SKM-1 treated with dmso at 0.1 percent for 144 hours (cell line): Measurements from ENCODE around the gene RORC.
"Not testable (repeated sequence)": the region's sequence is repeated elsewhere in the genome, so short reads cannot be mapped to it uniquely, and the experiment has no call there.

Experiments
- DNase-seq: peaks from one replicate; lab custom pipeline; 2025; ENCODE audit not compliant: unreplicated experiment; lab: John Stamatoyannopoulos, UW

The RORC gene

GRCh38 chr1:151807131-151807530 is 24.5 kb downstream of the RORC start:
- DNase-seq, result no peak

DNA sequence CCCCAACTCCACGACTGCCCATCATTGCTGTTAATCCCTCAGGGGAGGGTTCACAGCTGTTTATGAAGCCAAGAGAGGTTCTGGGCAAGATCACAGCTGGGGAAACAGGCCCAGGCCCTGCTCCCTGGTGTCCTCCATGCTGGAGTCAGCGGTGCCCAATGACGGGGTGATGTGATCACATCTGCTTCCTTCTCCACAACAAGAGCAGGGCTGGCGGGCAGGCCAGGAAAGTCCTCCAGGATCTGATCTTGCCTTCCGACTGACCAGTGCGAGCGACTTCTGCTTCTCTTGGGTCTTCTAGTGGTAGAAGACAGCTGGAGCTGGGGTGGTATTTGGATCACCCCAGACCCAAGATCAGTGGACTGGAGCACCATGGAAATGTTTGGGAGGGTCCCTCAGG is 25.4 kb downstream of the RORC start:
- DNase-seq, result no peak

GRCh38 chr1:151805066-151805820 is 26.4 kb downstream of the RORC start, which contains the start of gene LINGO4:
Gene LINGO4, minus strand, starts transcription at chr1:151805419. Its CDS starts 2,715 bp downstream, at chr1:151802704.
- no peak for DNase-seq

DNA sequence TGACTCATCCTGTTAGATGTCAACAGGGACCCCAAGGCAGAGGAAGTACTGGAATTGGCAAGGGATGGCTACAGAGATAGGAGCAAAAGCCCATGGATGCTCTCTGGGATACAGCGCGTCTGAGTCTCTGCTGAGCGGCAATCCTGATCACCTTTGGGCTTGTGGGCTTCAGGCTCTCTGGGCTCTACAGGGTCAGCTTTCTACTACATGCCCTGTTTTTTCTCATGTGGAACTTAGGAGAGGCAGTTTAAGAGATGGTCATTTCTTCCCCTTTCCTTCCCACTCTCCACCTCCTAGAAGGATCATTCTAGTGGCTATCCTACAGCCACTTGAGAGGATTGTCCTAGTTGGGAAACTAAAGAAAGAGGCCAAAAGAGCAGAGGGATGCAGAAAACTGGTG is 27.7 kb downstream of the RORC start:
- no peak for DNase-seq

- DNase-seq, result no peak
Observed at GRCh38 chr1:151803164-151803563, 28.4 kb downstream of the RORC start.

DNA sequence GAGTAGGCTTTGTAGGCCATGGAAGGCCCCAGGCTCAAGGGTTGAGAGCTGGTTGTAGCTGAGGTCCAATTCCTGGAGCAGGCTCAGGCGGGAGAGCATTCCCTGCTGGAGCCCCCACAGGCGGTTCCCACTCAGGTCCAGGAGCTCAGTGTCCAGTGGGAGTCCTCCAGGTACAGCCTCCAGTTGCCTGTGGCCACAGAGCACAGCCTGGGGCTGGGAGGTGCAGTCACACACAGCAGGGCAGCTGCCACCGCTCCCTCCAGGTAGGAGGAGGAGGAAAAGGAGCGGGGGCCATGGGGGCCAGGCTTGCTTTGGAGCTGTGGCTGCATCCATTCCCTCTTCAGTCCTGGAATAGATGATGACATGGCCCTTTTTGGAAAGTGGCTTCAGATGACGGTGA is 29.2 kb downstream of the RORC start:
- no peak for DNase-seq

GRCh38 chr1:151801846-151802245 is 29.8 kb downstream of the RORC start:
- DNase-seq, result no peak

DNA sequence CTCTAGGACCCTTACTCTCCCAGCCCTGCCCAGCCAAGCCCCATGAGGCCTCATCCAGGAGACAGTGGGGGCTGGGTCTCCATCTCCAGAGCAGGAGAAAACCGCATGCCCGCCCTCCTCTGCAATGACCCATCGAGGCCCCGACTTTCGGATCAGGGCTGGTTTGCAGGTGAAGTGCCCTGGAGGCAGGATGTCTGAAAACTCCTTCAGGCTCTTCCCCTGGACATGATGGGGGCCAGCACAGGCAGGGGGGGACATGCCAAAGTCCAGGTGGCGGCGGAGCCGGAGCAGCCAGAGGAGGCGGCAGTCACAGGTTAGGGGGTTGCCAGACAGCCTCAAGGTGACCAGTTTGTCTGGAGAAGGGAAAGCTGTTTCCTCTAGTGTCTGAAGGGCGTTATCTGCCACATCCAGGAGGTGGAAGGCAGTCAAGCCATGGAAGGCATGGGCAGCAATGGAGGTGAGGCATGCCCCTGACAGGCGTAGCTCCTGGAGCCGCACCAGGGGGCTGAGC is 30.2 kb downstream of the RORC start:
- no peak for DNase-seq

DNA sequence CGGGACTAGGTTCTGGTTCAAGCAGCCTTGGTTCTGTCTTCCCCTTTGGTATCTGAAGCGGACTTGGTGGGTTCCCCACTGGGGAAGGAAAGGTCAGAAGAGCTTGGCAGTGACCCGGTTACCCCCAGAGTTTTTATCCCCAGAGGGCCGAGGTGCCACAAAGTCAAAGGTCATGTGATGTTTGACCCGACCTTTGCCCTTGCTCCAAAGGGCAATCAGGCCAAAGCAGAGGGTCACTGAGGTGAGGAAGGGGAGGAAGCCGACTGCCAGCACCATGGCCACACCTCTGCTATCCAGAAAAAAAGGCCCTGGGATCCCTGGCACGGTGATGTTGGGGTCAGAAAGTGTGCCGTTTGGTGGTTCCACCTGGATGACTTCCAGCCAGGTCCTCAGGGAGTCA is 30.8 kb downstream of the RORC start:
- DNase-seq, result no peak

DNA sequence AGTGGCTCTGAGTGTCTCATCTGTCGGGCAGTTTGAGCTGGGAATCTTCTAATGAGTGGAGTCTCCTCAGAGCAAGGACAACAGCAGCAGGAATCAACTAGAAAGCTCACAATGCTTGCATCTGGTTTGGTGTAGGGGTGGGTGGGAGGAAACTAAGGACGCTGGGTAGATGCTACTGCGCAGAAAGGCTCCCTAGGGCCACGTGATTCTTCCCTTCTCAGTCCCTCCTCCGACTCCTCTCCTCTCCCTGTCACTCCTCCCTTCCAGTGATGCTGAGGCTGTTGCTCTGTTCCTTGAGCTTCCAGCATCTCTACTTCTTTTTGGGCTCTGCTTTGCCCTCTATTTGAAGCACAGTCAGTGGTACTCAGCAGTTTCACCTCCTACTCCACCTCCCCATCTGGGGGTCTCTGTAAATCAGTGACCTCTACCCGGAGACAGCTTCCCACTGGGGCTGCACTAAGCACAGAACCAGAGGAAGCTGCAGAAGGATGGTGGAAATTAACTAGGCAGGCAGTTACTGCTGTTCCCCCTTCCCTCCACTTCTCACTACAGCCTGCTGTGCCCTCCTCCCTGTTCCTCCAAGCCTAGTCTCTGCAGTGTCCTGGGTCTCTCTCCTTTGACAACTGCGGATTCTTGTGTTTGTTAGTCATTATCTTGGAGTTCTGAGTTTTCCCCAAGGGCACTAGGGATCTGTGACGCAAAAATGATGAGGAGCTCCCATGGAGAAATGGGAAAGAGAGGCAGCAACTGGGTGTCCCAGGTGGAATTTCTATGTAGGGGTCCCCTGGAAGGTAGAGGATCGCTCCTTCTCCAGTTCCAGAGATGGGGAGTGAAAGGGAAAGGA is 32.2 kb downstream of the RORC start:
- DNase-seq, result no peak

DNA sequence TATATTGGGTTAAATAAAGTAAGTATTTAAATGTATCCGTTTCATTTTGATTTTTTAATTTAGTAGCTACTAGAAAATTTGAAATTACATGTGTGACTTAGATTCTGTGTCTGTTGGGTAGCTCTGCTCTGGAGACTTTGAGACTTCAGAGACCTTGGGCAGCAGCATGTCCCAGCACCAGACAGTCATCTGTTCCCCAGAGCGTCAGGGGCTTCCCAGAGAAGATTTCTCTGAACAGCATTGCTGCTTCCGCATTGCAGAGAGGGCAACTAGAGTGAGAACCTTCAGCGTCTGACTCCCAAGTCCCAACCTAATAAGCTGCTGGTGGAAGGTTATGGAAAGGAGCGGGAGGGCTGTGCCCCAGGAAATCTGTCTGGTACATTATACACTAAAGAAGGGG is 33.0 kb downstream of the RORC start:
- no peak for DNase-seq

DNA sequence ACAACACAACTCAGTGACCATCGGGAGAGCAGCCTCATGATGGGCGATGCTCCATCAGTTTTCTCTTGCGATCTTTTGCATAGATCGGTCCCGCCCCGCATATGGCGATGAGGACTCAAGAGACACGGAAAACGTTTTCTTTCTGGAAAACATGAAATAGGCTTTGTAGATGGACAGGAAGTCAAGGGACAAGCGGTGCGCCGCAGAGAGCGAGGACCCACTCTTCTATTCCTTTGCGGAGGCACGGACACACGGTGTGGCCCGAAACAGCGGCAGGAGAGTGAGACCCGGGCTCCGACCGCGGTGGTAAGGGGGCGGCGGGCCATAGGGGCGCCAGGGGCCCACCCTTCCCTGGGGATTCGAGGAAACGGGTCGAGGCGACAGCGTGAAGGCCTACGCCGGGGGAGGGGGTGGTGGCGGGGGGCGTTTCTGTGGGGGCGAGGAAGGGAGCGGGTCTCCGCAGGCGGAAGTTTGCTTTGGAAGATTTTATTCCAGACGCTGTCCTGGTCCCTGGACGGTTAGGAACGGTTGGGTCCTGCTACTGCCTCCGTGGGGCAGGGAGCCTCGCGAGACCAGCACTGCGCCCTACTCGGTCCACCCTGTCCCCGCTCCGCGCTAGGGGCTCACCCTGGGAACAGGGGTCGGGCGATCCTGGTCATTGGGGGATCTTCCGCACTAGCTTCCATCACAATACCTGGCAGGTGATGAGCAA is 40.5 kb downstream of the RORC start:
- DNase-seq, result no peak

GRCh38 chr1:151790071-151790939 is 41.3 kb downstream of the RORC start, which contains the start of gene TDRKH:
Gene TDRKH, minus strand, starts transcription at chr1:151790500. Its CDS starts 7,478 bp downstream, at chr1:151783022.
- DNase-seq, result peak; percentile 100

GRCh38 chr1:151787689-151788088 is 43.9 kb downstream of the RORC start:
- no peak for DNase-seq

DNA sequence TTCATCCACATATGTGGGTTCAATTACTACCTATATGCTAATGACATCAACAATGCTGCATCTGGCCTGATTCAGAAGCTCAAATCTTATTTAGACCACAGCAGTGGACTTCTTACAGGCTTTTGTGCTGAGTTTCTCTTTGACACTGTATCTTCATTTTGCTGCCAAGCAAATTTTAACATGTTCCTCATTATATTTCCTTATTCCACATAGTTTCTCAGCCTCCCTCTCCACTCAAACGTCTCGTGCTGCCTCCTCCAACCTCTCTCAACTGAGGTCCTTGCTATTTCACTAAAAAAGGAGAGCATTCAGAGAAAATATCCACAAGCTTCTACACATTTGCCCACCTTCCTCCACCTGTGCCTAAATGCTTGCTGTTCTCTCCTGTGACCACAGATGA is 47.8 kb downstream of the RORC start:
- DNase-seq, result no peak

DNA sequence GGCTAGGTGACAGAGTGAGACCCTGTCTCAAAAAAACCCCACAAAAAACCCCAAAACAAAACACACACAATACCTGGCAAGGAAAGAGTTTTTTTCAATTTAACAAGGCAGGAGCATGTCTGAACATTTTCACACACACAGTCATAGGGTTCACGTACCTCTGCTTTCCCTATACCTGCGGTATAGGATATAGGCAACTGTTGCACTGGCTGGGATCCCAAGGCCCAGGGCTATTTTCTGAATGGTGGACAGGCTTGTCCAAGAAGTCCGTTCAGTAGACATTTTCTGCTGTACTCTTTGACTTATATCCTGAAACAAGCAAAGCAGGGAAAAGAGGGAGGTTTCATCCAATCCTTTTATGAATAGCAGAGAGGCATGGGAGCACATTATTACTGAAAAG is 48.9 kb downstream of the RORC start:
- DNase-seq, result no peak

- not testable (repeated sequence) for DNase-seq
Observed at GRCh38 chr1:151782026-151782425, 49.6 kb downstream of the RORC start.

DNA sequence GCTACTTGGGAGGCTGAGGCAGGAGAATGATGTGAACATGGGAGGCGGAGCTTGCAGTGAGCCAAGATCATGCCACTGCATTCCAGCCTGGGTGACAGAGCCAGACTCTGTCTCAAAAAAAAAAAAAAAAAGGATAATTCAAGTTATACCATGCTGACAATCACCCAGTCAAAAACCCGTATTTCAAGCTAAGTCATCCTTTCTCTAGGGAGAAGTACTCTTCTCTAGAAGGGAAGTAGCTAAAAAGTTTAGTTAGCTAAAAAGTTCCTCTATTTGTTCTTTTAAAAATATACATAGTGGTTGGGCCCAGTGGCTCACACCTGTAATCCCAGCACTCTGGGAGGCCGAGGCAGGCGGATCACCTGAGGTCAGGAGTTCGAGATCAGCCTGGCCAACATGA is 50.9 kb downstream of the RORC start:
- peak; percentile 19 for DNase-seq

DNA sequence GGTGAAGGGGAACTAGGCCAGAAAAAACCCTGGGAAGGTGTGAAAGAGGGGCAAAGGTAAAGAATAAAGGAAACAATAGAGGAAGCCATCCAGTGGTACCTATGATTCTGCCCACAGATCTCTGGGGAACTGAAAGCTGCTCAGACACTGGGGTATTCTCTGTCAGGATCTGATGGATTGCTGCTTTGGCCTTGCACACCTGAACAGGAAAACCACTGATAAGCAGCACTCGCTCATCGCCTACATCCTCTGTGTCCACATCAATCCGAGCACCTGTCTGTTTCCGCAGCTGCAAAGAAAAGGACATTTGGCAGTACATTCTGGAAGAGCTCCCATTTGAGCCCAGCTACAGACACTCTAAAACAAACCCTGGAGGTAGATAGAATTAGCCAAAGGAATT is 51.8 kb downstream of the RORC start:
- DNase-seq, result no peak

DNA sequence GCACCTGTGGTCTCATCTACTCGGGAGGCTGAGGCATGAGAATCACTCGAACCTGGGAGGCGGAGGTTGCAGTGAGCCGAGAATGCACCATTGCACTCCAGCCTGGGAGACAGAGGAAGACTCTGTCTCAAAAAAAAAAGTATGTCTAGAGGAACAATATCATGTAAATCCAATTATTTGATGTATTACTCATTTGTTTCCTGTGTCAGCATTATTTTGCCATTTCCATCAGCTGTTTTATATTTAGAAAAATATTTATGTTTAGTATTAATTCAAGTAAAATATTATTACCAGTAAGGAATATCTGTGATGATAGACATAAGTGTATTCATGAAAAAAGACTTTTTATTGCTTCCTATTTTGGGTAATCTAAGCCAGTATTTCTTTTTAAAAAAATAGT is 54.3 kb downstream of the RORC start:
- DNase-seq, result no peak
